GM12891 (cell line): ENCODE data around the gene HSF5. TPM values are rescaled to one million over a fixed set of nuclear protein-coding genes. Genes with fewer than 3 reads are reported as not detected.

Experiments
- DNase-seq: peaks from one replicate; pipeline ENCODE4 v3.0.0; 2011; ENCODE audit warnings: low spot score; ENCODE audit not compliant: insufficient read length
- FAIRE-seq: peaks from 2 replicates; lab custom pipeline; 2011; peaks lifted over from hg19 to GRCh38; lab: Jason Lieb, UNC
- PAX5 ChIP-seq: IDR thresholded peaks from 2 replicates; pipeline ENCODE4 v1.6.1; 2011; ENCODE audit warnings: low read length, moderate library complexity, mild to moderate bottlenecking; ENCODE audit not compliant: insufficient read depth, severe bottlenecking
- POLR2A ChIP-seq: IDR thresholded peaks from 2 replicates; pipeline ENCODE4 v1.6.1; 2011; ENCODE audit warnings: low read depth, low read length, control low read depth
- POLR2AphosphoS5 ChIP-seq: IDR thresholded peaks from 2 replicates; pipeline ENCODE4 v1.6.1; 2011; ENCODE audit warnings: low read depth, low read length, control low read depth
- POU2F2 ChIP-seq: IDR thresholded peaks from 2 replicates; pipeline ENCODE4 v1.6.1; 2011; ENCODE audit warnings: low read depth, mild to moderate bottlenecking, control low read depth, low read length, moderate library complexity
- SPI1 ChIP-seq: IDR thresholded peaks from 2 replicates; pipeline ENCODE4 v1.6.1; 2011; ENCODE audit warnings: low read depth, low read length, control low read depth
- TAF1 ChIP-seq: IDR thresholded peaks from 2 replicates; pipeline ENCODE4 v1.6.1; 2011; ENCODE audit warnings: low read depth, low read length, control low read depth
- polyA plus RNA-seq: library from polyadenylated mRNA; unstranded; fragments of >200 nt; gene quantifications from one replicate; pipeline ENCODE4 v1.2.1, GENCODE V29; 2012; ENCODE audit warnings: low read depth, missing spikeins, inconsistent platforms; ENCODE audit not compliant: missing spikeins

The HSF5 gene
- polyA plus RNA-seq, result 0.28 TPM

- FAIRE-seq, result peak; percentile 88
- TF ChIP-seq SPI1, result 0 out of 2 replicates have a peak, but pooled peaks have one; percentile 8
- TF ChIP-seq POU2F2, result no peak
- peak; percentile 65 for DNase-seq
Observed at GRCh38 chr17:58487589-58488427, at the start of gene HSF5. Gene HSF5 (minus strand): TSS chr17:58488408. CDS start chr17:58488274, 134 bp downstream.

GRCh38 chr17:58537266-58537665 is 49.1 kb upstream of the HSF5 start:
- FAIRE-seq (no peak), DNase-seq (no peak)
- TF ChIP-seq POLR2AphosphoS5 (no peak), POLR2A (no peak), SPI1 (no peak), TAF1 (no peak), PAX5 (no peak), POU2F2 (no peak)

GRCh38 chr17:58536542-58536941 is 48.3 kb upstream of the HSF5 start:
- no peak for FAIRE-seq
- TF ChIP-seq POLR2AphosphoS5 (no peak), POU2F2 (no peak), TAF1 (no peak), PAX5 (no peak), SPI1 (no peak), POLR2A (no peak)
- no peak for DNase-seq

- no peak for DNase-seq
- no peak for FAIRE-seq
- TF ChIP-seq SPI1, result no peak
- TF ChIP-seq TAF1, result no peak
- no peak for TF ChIP-seq PAX5
- TF ChIP-seq POLR2A, result no peak
- TF ChIP-seq POLR2AphosphoS5, result no peak
- TF ChIP-seq POU2F2, result no peak
Observed at GRCh38 chr17:58535431-58535830, 47.2 kb upstream of the HSF5 start.

- FAIRE-seq (no peak), DNase-seq (no peak)
- no peak for TF ChIP-seq POLR2AphosphoS5
- TF ChIP-seq PAX5, result no peak
- no peak for TF ChIP-seq SPI1
- TF ChIP-seq POU2F2, result no peak
- TF ChIP-seq TAF1, result no peak
- no peak for TF ChIP-seq POLR2A
Observed at GRCh38 chr17:58534901-58535421, 46.8 kb upstream of the HSF5 start.

GRCh38 chr17:58534331-58534730 is 46.1 kb upstream of the HSF5 start:
- TF ChIP-seq POU2F2, result no peak
- TF ChIP-seq POLR2AphosphoS5, result no peak
- no peak for TF ChIP-seq PAX5
- TF ChIP-seq SPI1, result no peak
- FAIRE-seq (no peak), DNase-seq (no peak)

GRCh38 chr17:58533616-58534188 is 45.5 kb upstream of the HSF5 start:
- no peak for FAIRE-seq
- DNase-seq, result no peak
- TF ChIP-seq POLR2A (no peak), TAF1 (no peak), PAX5 (no peak), SPI1 (no peak)

- FAIRE-seq, result peak; percentile 23
- TF ChIP-seq SPI1 (no peak), POLR2AphosphoS5 (no peak), POU2F2 (no peak), POLR2A (no peak), PAX5 (no peak), TAF1 (no peak)
Observed at GRCh38 chr17:58532555-58532951, 44.3 kb upstream of the HSF5 start.

GRCh38 chr17:58531661-58532554 is 43.7 kb upstream of the HSF5 start:
- peak; percentile 79 for DNase-seq
- TF ChIP-seq POLR2A (no peak), SPI1 (no peak), POLR2AphosphoS5 (no peak), PAX5 (no peak), TAF1 (no peak)
- peak; percentile 89 for FAIRE-seq

More at GRCh38 chr17:58532555-58532951, 44.3 kb upstream of the HSF5 start:
- no peak for DNase-seq
